Right cardiac atrium (tissue), 5 donors: ENCODE results near the gene TIAM1. TPM values are rescaled to one million over a fixed set of nuclear protein-coding genes. Genes with fewer than 3 reads are reported as not detected.
A peak's percentile ranks its signal among the peaks of the same experiment; 100 is the strongest.

Experiments used
- ATAC-seq, 2 donors: fragments of 200-7000 bp; cut with Tn5 transposase; one replicate each; pipeline versions ENCODE4 v1.8.0 to v1.9.1; 2020; ENCODE audit warnings: moderate library complexity in 2 of 2, mild to moderate bottlenecking in 1 of 2
- DNase-seq, 3 donors: peaks; one replicate each; pipeline ENCODE4 v3.0.0-alpha.2; 2020
- H3K27ac ChIP-seq: one replicate; pipeline ENCODE4 v1.5.1; 2013; ENCODE audit warnings: mild to moderate bottlenecking, low read length, control low read depth, moderate library complexity
- H3K27me3 ChIP-seq: one replicate; pipeline ENCODE4 v1.6.1; 2013; ENCODE audit not compliant: control insufficient read depth, insufficient read depth
- H3K4me1 ChIP-seq: one replicate; pipeline ENCODE4 v1.6.1; 2013; ENCODE audit warnings: low read length; ENCODE audit not compliant: control insufficient read depth, insufficient read depth
- H3K4me3 ChIP-seq: one replicate; pipeline ENCODE4 v1.5.1; 2013; ENCODE audit warnings: low read length, control low read depth
- H3K9me3 ChIP-seq: one replicate; pipeline ENCODE4 v1.6.1; 2013; ENCODE audit warnings: low read length; ENCODE audit not compliant: control insufficient read depth
- WGBS: extraction: QIAGEN DNeasy Blood & Tissue Kit; methylation state at CpG from one replicate; pipeline ENCODE4 v1.1.7; 2013; 5-methylcytosine and 5-hydroxymethylcytosine counted together
- intact Hi-C, 4 donors: fragments of 100-400 bp; cut with DNase I; formaldehyde crosslinking; loops; one replicate each; pipeline versions ENCODE4 v1.11.0 to v1.14.0; 2022 to 2023
- long read RNA-seq, 4 donors: library from polyadenylated mRNA; unstranded; transcript quantifications; one replicate each; pipeline ENCODE4 v2.0.0, GENCODE V29; 2020 to 2021
- polyA plus RNA-seq: library from polyadenylated mRNA; stranded (reverse); fragments of 200-250 nt; gene quantifications from one replicate; pipeline ENCODE4 v1.2.3, GENCODE V29; 2013
- total RNA-seq, 4 donors: library from RNA; stranded (reverse); fragmentation: NEBNext Ultra II Directional; extraction: Animal tissue kit (Norgen Biotek cat#: 25700); gene quantifications; one replicate each; pipeline ENCODE4 v1.2.1, GENCODE V29; 2021
- donor health status: healthy with polysubstance abuse.
- donor health status: DM: no; HTN: yes; CAD: no.
- donor health status: DM: no; HTN: no; CAD: no.
- donor health status: DM: no; HTN: yes; CAD: no; lungs with severe emphysema.
- donor health status: DM: yes; HTN: yes; CAD: no.

TIAM1 gene, protein sequence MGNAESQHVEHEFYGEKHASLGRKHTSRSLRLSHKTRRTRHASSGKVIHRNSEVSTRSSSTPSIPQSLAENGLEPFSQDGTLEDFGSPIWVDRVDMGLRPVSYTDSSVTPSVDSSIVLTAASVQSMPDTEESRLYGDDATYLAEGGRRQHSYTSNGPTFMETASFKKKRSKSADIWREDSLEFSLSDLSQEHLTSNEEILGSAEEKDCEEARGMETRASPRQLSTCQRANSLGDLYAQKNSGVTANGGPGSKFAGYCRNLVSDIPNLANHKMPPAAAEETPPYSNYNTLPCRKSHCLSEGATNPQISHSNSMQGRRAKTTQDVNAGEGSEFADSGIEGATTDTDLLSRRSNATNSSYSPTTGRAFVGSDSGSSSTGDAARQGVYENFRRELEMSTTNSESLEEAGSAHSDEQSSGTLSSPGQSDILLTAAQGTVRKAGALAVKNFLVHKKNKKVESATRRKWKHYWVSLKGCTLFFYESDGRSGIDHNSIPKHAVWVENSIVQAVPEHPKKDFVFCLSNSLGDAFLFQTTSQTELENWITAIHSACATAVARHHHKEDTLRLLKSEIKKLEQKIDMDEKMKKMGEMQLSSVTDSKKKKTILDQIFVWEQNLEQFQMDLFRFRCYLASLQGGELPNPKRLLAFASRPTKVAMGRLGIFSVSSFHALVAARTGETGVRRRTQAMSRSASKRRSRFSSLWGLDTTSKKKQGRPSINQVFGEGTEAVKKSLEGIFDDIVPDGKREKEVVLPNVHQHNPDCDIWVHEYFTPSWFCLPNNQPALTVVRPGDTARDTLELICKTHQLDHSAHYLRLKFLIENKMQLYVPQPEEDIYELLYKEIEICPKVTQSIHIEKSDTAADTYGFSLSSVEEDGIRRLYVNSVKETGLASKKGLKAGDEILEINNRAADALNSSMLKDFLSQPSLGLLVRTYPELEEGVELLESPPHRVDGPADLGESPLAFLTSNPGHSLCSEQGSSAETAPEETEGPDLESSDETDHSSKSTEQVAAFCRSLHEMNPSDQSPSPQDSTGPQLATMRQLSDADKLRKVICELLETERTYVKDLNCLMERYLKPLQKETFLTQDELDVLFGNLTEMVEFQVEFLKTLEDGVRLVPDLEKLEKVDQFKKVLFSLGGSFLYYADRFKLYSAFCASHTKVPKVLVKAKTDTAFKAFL (N-terminal part only)
- total RNA-seq, result 10 to 100 TPM in 1 of 4 donors, 1 to 10 TPM in 3; 6.5 to 13.9 (median 9.0) TPM
- polyA plus RNA-seq, result 3.9 TPM
- long read RNA-seq, donor 1, partial matches to known transcripts, result 3 of 5 reads
- long read RNA-seq, donor 1, other reads (novel, unspliced or antisense), result 2 of 5 reads
- long read RNA-seq, donor 2, partial matches to known transcripts, result 1 of 4 reads
- long read RNA-seq, donor 2, other reads (novel, unspliced or antisense), result 3 of 4 reads
- long read RNA-seq, donor 3, partial matches to known transcripts, result 2 of 4 reads
- long read RNA-seq, donor 3, other reads (novel, unspliced or antisense), result 2 of 4 reads
- long read RNA-seq, donor 4, result 0 reads

DNA sequence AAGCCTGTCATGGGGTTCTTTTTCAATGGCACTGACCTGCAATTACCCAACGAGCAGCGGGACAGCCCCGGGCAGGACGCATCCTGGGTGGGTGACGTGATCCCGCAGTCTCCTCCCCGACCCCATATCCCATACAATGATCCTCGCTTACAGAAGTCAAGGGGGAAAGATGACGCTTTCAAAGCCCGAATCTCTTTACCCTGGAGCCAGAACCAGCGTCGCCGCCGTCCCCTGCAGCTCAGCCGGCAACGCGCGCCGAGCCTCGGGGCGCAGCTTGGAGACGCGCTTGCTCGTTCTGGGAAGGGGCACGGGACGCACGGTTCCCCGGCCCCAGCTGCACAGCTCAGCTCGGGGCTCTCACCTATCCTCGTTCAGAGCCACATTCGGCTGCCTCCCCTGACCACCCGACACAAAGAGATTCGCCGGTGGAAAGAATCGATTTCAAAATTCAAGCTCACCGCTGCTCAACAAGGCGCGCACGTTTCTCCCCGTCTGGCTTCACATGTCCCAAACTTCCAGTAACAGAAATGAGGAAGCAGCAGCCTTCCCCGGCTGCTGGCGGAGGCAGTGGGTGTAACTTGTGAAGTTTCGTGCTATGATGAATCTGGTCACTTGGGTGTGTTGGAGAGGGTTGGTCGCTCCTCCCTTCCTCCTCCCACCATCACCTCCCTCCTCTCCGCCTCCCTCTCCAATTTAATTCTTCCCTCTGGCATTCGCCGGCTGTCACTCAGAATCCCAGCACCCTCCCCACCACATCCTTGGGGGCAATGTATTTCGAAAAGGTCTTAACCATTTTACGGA lies at the start of gene TIAM1:
Gene TIAM1, minus strand, starts transcription at position 582 of the 801 bp plus-strand sequence. CDS start 77,289 bp downstream, outside the sequence.
- Histone ChIP-seq H3K4me3 (peak within 1 kb of the TSS; percentile 40), H3K9me3 (no peaks in the 10 kb centered on the region), H3K4me1 (no peaks in the 10 kb centered on the region), H3K27ac (peak within 1 kb of the TSS; percentile 20), H3K27me3 (no peaks in the 10 kb centered on the region)
- peak; percentile 95 for ATAC-seq
- intact Hi-C loops, result loop anchor here in 2 of 4 donors (10.0 kb wide), 2 partner anchors 231 to 241 kb away; no protein-coding TSS in a partner anchor
- WGBS, result under 1% methylated on average over 49 of the region's 49 CpGs
- DNase-seq, result peak; percentile 71 to 91 (median 81)

DNA sequence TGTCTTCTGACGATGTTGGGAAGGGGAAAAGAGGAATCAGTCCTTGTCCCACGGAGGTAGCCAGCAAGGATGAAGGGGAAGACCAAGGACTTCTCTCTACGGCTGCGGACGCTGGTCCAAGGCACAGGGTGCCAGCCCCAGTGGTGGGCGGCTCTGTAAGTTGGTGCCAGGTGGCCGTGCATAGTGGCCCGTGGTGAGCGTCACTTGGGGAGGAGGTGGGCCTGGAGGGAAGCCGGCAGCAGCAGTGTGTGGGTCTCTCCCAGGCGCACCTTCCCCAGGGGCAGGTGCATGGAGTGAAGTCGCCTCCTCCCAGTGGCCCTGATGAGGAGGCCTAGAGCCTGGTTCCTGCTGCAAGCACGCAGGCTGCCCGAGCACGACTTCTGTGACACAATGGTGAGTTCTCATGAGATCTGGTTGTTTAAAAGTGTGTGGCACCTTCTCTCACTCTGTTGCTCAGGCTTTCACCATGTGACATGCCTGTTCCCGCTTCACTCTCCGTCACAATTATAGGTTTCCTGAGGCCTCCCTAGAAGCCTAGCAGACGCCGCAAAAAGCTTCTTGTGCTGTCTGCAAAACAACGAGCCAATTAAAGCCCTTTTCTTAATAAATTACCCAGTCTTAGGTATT lies 43.6 kb upstream of the TIAM1 start:
- H3K4me3 ChIP-seq, result no peak overlapping the region
- no peak overlapping the region for H3K27ac ChIP-seq
- ATAC-seq (peak in 1 of 2 donors; percentile 33), DNase-seq (no peak)
- intact Hi-C loops, result no loop called here
- WGBS, result 93% methylated on average over 20 of the region's 20 CpGs
- no peaks in the 10 kb centered on the region for H3K9me3 ChIP-seq
- no peaks in the 10 kb centered on the region for H3K27me3 ChIP-seq
- no peaks in the 10 kb centered on the region for H3K4me1 ChIP-seq

DNA sequence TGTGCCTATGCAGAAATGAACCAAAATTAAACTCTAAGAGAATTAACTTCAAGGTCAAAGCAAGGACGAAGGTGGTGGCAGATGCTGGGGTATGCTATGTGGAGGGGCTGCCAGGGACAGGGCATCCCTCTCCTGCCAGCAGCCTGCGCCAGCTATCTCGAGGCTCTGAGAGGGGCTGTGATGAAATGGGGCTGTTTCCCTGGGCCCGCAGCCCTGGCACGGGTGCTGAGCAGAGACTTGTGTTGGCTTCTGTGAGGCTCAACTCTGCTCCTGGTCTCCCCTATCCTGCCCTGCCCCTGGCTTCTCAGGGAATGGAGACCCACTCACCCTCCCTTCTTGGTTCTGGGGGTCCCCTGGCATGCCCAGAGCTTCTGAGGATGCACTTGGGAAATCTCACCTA lies 41.9 kb upstream of the TIAM1 start:
- ATAC-seq (no peak), DNase-seq (peak in 2 of 3 donors; percentile 35 to 73)
- H3K9me3 ChIP-seq, result no peaks in the 10 kb centered on the region
- intact Hi-C loops, result no loop called here
- no peak overlapping the region for H3K4me3 ChIP-seq
- no peaks in the 10 kb centered on the region for H3K4me1 ChIP-seq
- H3K27me3 ChIP-seq, result no peaks in the 10 kb centered on the region
- 57% methylated on average over 5 of the region's 5 CpGs for WGBS
- no peak overlapping the region for H3K27ac ChIP-seq

DNA sequence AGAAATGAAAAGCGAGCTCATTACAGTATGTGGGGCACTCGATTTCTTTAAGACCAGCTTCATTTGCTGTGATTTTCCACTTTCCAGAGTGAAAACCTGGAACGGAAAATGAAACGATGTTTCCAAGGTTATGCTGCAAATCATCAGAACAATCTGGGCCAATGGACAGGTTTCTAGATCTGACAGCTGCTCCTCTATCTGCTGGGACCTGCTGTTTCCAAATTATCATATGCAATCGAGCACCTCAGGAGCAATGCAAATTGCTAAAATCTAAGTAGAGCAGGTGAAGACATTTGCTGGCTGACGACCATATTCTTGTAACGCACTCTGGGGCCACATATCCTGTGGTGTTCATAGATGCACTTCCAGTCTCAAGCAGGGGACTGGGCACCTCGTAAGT lies 39.7 kb upstream of the TIAM1 start:
- Histone ChIP-seq H3K4me1 (no peaks in the 10 kb centered on the region), H3K9me3 (no peaks in the 10 kb centered on the region), H3K27me3 (no peaks in the 10 kb centered on the region), H3K4me3 (no peak overlapping the region), H3K27ac (no peak overlapping the region)
- 88% methylated on average over 8 of the region's 8 CpGs for WGBS
- intact Hi-C loops, result no loop called here
- no peak for DNase-seq
- no peak for ATAC-seq

DNA sequence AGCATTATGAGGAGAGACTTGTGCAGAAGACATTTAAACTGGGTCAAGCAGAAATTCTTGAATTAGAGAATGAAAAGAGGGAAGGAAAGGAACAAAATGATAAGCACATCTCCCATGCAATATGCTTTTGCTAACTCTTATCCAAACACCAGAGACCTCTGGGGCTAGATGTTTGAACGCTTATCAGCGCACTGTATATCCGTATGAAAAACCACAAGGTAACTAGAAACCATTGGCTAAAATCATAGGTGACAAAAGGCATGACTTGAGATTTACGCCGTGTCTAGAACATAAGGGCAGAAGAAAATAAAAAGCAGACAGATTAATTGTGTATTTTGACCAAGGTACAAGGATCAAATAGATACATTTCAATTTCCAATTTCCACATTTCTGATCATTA lies 38.0 kb upstream of the TIAM1 start:
- 66% methylated on average over 5 of the region's 5 CpGs for WGBS

DNA sequence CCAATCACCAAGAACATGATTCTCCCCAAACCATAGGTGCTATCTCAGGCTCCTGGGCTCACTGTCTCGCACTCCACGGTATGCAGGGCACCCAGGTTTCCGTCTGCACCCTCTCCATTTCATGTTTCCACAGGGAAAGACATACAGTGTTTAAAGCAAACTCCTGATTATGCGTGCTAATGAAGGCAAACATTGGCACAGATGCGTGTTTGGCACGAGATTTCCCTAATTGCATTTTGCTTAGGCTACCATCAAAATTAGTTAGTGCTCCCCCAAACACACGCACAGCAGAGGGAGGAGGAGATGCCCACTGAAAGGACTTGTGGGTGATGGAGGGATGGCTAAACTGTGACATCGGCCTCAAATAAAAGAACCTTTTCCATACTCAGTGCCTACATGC lies 32.2 kb upstream of the TIAM1 start:
- H3K9me3 ChIP-seq, result no peaks in the 10 kb centered on the region
- H3K4me3 ChIP-seq, result no peak overlapping the region
- ATAC-seq (no peak), DNase-seq (no peak)
- intact Hi-C loops, result no loop called here
- WGBS, result 91% methylated on average over 8 of the region's 8 CpGs
- peaks cover 1% of the 10 kb centered on the region for H3K4me1 ChIP-seq
- no peaks in the 10 kb centered on the region for H3K27me3 ChIP-seq
- no peak overlapping the region for H3K27ac ChIP-seq

More for the DNA sequence above, 38.0 kb upstream of the TIAM1 start:
- DNase-seq (no peak), ATAC-seq (no peak)
- Histone ChIP-seq H3K27me3 (no peaks in the 10 kb centered on the region), H3K27ac (no peak overlapping the region), H3K4me1 (no peaks in the 10 kb centered on the region), H3K9me3 (no peaks in the 10 kb centered on the region), H3K4me3 (no peak overlapping the region)
- intact Hi-C loops, result no loop called here

DNA sequence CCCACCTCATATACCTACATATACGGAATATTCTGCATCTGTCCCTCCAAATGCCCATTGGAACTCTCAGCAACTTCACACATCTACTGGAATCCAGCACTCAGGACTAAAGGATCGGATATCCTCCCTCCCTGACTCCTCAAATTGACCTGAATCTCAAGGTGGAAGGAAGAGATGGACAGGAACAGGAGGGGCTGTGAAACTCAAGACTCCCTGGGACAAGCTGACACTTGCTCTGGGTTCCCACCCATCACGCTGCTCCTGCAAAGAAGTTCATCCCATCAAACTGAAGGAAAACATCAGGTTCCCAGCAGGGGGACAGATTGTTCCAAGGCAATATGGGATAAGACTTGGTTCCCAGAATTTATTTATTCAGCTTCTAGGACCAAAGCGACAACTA lies 30.3 kb upstream of the TIAM1 start:
- H3K4me1 ChIP-seq, result peaks cover 1% of the 10 kb centered on the region
- 46% methylated on average over 4 of the region's 4 CpGs for WGBS
- H3K9me3 ChIP-seq, result no peaks in the 10 kb centered on the region
- intact Hi-C loops, result no loop called here
- ATAC-seq, result peak in 1 of 2 donors; percentile 31
- H3K27me3 ChIP-seq, result no peaks in the 10 kb centered on the region
- H3K4me3 ChIP-seq, result no peak overlapping the region
- DNase-seq, result peak in 1 of 3 donors; percentile 64
- no peak overlapping the region for H3K27ac ChIP-seq

DNA sequence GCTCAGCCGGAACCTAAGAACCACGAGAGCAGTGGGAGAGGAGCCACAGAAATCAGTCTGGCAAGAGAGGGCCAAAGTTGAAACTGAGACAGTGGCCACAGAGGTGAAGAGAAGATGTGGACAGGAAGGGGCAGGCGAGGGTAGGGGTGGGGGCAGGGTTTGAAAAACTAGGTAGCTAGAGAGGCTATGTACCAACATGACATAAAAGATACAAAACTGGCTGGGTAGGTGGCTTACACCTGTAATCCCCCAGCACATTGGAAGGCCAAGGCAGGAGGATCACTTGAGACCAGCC lies 28.4 kb upstream of the TIAM1 start:
- ATAC-seq, result no peak
- DNase-seq, result no peak
- WGBS, result 91% methylated on average over 3 of the region's 3 CpGs
- intact Hi-C loops, result no loop called here
- Histone ChIP-seq H3K4me3 (no peak overlapping the region), H3K4me1 (peaks cover 1% of the 10 kb centered on the region), H3K27me3 (no peaks in the 10 kb centered on the region), H3K9me3 (no peaks in the 10 kb centered on the region), H3K27ac (peak overlapping the region; percentile 7)

DNA sequence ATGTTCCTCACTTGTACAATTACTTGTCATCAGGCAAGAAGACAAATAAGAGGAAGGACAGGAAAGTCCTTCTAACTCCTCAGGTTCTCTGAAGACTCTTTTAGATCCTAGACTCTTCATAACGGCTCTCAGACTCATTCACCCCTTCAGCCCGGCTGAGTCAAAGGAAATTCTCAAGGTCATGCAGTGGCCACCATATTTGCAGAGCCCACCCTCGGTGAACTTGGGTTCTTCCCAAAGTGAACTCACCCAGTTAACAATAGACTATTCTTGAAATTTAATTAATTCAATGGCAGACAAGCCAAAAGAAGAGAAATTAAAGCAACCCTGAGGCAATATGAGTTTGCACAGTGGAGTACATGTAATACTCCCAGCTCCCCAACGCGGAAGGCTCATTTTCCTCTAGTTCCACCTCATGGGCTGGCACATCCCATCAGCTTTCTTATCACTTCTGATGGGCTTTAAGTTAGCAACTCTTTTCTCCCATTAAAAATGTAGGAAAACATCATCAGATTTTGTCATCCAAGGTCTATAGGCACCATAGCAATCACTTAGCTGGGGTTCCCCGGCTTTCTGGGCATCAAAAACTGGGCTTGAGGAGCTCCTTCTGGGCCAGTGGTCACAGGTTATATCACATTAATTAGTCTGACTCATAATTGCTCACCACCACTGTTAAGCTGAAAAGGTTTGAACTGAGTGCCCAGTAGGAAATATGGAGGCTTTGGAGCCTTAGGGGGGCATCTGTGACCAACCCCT lies 27.8 kb upstream of the TIAM1 start:
- H3K9me3 ChIP-seq, result no peaks in the 10 kb centered on the region
- H3K4me1 ChIP-seq, result peaks cover 1% of the 10 kb centered on the region
- intact Hi-C loops, result no loop called here
- H3K4me3 ChIP-seq, result no peak overlapping the region
- WGBS, result 62% methylated on average over 6 of the region's 6 CpGs
- ATAC-seq, result peak; percentile 5 to 20
- no peaks in the 10 kb centered on the region for H3K27me3 ChIP-seq
- no peak for DNase-seq
- H3K27ac ChIP-seq, result peak overlapping the region; percentile 66
